ENCODE results near the gene GCFC2. TPM values are rescaled to one million over a fixed set of nuclear protein-coding genes. Genes with fewer than 3 reads are reported as not detected.

Gene GCFC2
- total RNA-seq, 1 experiment from 2014 or later: 18.3 TPM

DNA sequence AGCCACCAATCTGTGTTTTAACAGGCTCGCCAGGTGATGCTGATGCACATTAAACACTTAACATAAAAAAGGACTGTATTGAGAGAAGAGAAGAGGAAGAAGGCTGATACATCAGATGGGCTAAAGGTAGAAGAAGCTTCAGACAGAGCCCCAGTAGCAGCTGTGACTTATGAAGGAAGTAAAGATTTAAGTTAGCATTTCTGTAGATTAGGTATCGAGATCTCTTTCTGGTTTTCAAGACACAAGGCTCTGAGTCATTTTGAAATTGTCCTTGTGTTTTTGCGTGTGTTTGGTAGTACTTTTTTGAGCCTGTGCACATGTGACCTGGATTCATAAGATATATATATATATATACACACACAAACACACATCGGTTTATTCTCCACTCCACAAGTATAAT lies 40.6 kb upstream of the GCFC2 start:
- no peak overlapping the region for H2BK120ac ChIP-seq (ENCODE audit: low read depth, low read length, poor library complexity, severe bottlenecking)
- no peak overlapping the region for H3K4me2 ChIP-seq (ENCODE audit: insufficient read depth, insufficient read length, low read length)
- no peaks in the 10 kb centered on the region for H4K20me1 ChIP-seq (ENCODE audit: control insufficient read depth, insufficient read depth, insufficient read length)
- H3K27ac ChIP-seq (ENCODE audit: insufficient read length, low read depth, low read length): no peak overlapping the region
- H3K9ac ChIP-seq (ENCODE audit: extremely low read depth, insufficient read length, low read length): no peak overlapping the region
- no peaks in the 10 kb centered on the region for H3K9me3 Mint-ChIP-seq
- H3K4me1 Mint-ChIP-seq: peaks cover 26 to 31% of the 10 kb centered on the region in 2 experiments
- H3K4me3 Mint-ChIP-seq: no peak overlapping the region
- TF ChIP-seq, protein P1, sequence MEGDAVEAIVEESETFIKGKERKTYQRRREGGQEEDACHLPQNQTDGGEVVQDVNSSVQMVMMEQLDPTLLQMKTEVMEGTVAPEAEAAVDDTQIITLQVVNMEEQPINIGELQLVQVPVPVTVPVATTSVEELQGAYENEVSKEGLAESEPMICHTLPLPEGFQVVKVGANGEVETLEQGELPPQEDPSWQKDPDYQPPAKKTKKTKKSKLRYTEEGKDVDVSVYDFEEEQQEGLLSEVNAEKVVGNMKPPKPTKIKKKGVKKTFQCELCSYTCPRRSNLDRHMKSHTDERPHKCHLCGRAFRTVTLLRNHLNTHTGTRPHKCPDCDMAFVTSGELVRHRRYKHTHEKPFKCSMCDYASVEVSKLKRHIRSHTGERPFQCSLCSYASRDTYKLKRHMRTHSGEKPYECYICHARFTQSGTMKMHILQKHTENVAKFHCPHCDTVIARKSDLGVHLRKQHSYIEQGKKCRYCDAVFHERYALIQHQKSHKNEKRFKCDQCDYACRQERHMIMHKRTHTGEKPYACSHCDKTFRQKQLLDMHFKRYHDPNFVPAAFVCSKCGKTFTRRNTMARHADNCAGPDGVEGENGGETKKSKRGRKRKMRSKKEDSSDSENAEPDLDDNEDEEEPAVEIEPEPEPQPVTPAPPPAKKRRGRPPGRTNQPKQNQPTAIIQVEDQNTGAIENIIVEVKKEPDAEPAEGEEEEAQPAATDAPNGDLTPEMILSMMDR (conservative IDR thresholded peaks at IDR 0.05): no peak
- H3K9me3 ChIP-seq (ENCODE audit: control insufficient read depth, low read depth, low read length): no peaks in the 10 kb centered on the region
- H2BK15ac ChIP-seq (ENCODE audit: low read depth, low read length): no peak overlapping the region
- H3K27ac Mint-ChIP-seq: no peak overlapping the region; a peak in 1 of 7 replicates
- no peak overlapping the region for H2BK20ac ChIP-seq (ENCODE audit: low read depth, low read length, poor library complexity, severe bottlenecking)
- H4K8ac ChIP-seq (replicated peaks; ENCODE audit: insufficient read length, low read depth, low read length): no peak overlapping the region
- WGBS (ENCODE audit: extremely low coverage, insufficient read length, low lambda C conversion rate): no CpG with 5 or more reads among the region's 4 CpGs
- H3T11ph ChIP-seq (ENCODE audit: low read length): no peak overlapping the region
- no peak overlapping the region for H2AFZ ChIP-seq (ENCODE audit: low read length)
- H3K4me1 ChIP-seq (ENCODE audit: insufficient read depth, low read length): peaks cover 2% of the 10 kb centered on the region; the same call in 1 of the 2 replicates
- no peak overlapping the region for H3K4ac ChIP-seq (ENCODE audit: low read depth, low read length)
- no peaks in the 10 kb centered on the region for H3K79me2 ChIP-seq (ENCODE audit: insufficient read depth, low read length)
- H3K18ac ChIP-seq (ENCODE audit: insufficient read length, low read depth, low read length): no peak overlapping the region
- H3K56ac ChIP-seq (ENCODE audit: insufficient read length, low read depth, low read length): no peak overlapping the region
- H3K36me3 Mint-ChIP-seq (ENCODE audit: insufficient read depth in 1 of 3, low read depth in 3 of 3): no peaks in the 10 kb centered on the region
- no peaks in the 10 kb centered on the region for H3K27me3 Mint-ChIP-seq (ENCODE audit: low read depth)
- H3K23me2 ChIP-seq (ENCODE audit: insufficient read length, low read depth, low read length, poor library complexity, severe bottlenecking): no peaks in the 10 kb centered on the region
- no peak overlapping the region for H4K5ac ChIP-seq (ENCODE audit: insufficient read length, low read depth, low read length)
- H3K79me1 ChIP-seq (ENCODE audit: insufficient read depth, low read depth, low read length, poor library complexity, severe bottlenecking): no peaks in the 10 kb centered on the region
- H2AK5ac ChIP-seq (ENCODE audit: insufficient read length, low read length): no peak overlapping the region
- H4K91ac ChIP-seq (ENCODE audit: insufficient read length, low read depth, low read length): no peak overlapping the region
- no peak overlapping the region for H3K23ac ChIP-seq (ENCODE audit: insufficient read length, low read depth, low read length)
- no peak overlapping the region for H2BK5ac ChIP-seq (ENCODE audit: insufficient read length, low read length)
- H3K14ac ChIP-seq (ENCODE audit: insufficient read depth, low read length): no peak overlapping the region
- no peaks in the 10 kb centered on the region for H3K27me3 ChIP-seq (ENCODE audit: insufficient read depth, low read length)
- H2BK12ac ChIP-seq (ENCODE audit: insufficient read length, low read depth, low read length): no peak overlapping the region
- no peak for DNase-seq
